ELF-1 (cell line): ENCODE measurements around the gene SLC25A25.
"Not testable (repeated sequence)": the region's sequence is repeated elsewhere in the genome, so short reads cannot be mapped to it uniquely, and the experiment has no call there.

Source experiments
- DNase-seq: peaks from one replicate; pipeline ENCODE4 v3.0.0-alpha.2; 2016; ENCODE audit warnings: low read depth, low spot score

SLC25A25 gene

GRCh38 chr9:128124873-128125579, 57.0 kb downstream of the SLC25A25 start:
- DNase-seq, result peak; percentile 84

GRCh38 chr9:128125580-128126354, 57.7 kb downstream of the SLC25A25 start:
- DNase-seq, result no peak

GRCh38 chr9:128127568-128127989, 59.5 kb downstream of the SLC25A25 start, which contains the start of gene PTGES2:
PTGES2 (minus strand) TSS chr9:128127729; CDS start chr9:128127717, 12 bp downstream.
- no peak for DNase-seq

- peak; percentile 94 for DNase-seq
These were observed 60.2 kb downstream of the SLC25A25 start for GRCh38 chr9:128127990-128128835.

GRCh38 chr9:128128836-128129590, 61.0 kb downstream of the SLC25A25 start:
- DNase-seq, result no peak

- DNase-seq, result not testable (repeated sequence)
These were observed 62.1 kb downstream of the SLC25A25 start for GRCh38 chr9:128129976-128130590.

GRCh38 chr9:128130651-128131050, 62.6 kb downstream of the SLC25A25 start:
- DNase-seq, result not testable (repeated sequence)

- DNase-seq, result not testable (repeated sequence)
These were observed 63.3 kb downstream of the SLC25A25 start for GRCh38 chr9:128131346-128131745.

GRCh38 chr9:128132139-128132538, 64.1 kb downstream of the SLC25A25 start:
- DNase-seq, result not testable (repeated sequence)

GRCh38 chr9:128135561-128135960, 67.5 kb downstream of the SLC25A25 start:
- peak; percentile 36 for DNase-seq

GRCh38 chr9:128136816-128137793, 69.1 kb downstream of the SLC25A25 start:
- DNase-seq, result no peak

GRCh38 chr9:128138001-128138400, 70.0 kb downstream of the SLC25A25 start:
- DNase-seq, result no peak

GRCh38 chr9:128139621-128140020, 71.6 kb downstream of the SLC25A25 start:
- no peak for DNase-seq

GRCh38 chr9:128141604-128142003, 73.6 kb downstream of the SLC25A25 start:
- no peak for DNase-seq

GRCh38 chr9:128142061-128142460, 74.0 kb downstream of the SLC25A25 start:
- no peak for DNase-seq

GRCh38 chr9:128142596-128142995, 74.6 kb downstream of the SLC25A25 start:
- no peak for DNase-seq

- DNase-seq, result no peak
These were observed 75.7 kb downstream of the SLC25A25 start for GRCh38 chr9:128143525-128144238.

GRCh38 chr9:128144239-128145181, 76.5 kb downstream of the SLC25A25 start:
- DNase-seq, result no peak
